Nephron (organoid): ENCODE measurements around the gene SDK2.

Source experiments
- H3K27ac Mint-ChIP-seq, 3 experiments: 2 replicates each; pipeline ENCODE4 v1.8.0; 2020; ENCODE audit warnings: mixed read lengths in 3 of 3, mild to moderate bottlenecking in 2 of 3, moderate library complexity in 1 of 3
- H3K27me3 Mint-ChIP-seq: 2 replicates; pipeline ENCODE4 v1.8.0; 2021; ENCODE audit warnings: low read depth, mild to moderate bottlenecking, moderate library complexity, mixed read lengths
- H3K36me3 Mint-ChIP-seq: 2 replicates; pipeline ENCODE4 v1.8.0; 2020; ENCODE audit warnings: low read depth, mixed read lengths
- H3K4me1 Mint-ChIP-seq: 2 replicates; pipeline ENCODE4 v1.8.0; 2020; ENCODE audit warnings: mixed read lengths
- H3K4me3 Mint-ChIP-seq, 3 experiments: 2 replicates each; pipeline ENCODE4 v1.8.0; 2020; ENCODE audit warnings: mild to moderate bottlenecking in 3 of 3, mixed read lengths in 3 of 3, moderate library complexity in 2 of 3
- H3K9me3 Mint-ChIP-seq: 2 replicates; pipeline ENCODE4 v1.8.0; 2020; ENCODE audit warnings: mixed read lengths
- CTCF ChIP-seq, 3 experiments: fragments of 200-600 bp; sonication (generic); IDR thresholded peaks; one replicate each; pipeline ENCODE4 v1.5.0; 2021; ENCODE audit warnings: antibody characterized with exemption in 3 of 3; ENCODE audit not compliant: unreplicated experiment in 3 of 3

Gene SDK2

DNA sequence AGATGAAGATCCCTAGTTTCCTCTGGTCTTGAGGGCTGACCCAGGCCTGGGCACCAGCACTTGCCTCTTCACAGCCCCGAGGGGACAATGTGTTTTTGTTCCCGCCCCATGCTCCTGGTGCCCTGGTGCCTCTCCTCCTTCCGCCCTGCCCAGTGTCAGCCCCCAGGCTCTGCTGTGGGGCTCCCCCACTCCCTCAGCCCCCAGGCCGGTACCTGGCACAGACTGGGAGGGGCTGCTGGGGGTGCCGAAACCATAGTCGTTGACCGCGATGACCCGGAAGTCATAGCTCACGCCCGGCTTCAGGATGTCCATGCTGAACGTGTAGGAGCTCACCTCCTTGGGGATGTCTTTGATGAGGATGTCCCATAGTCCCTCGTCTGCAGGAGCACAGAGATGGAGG, 292.0 kb downstream of the SDK2 start:
- Mint-ChIP-seq H3K27me3 (no peaks in the 10 kb centered on the region), H3K4me1 (peaks cover 35% of the 10 kb centered on the region), H3K27ac (peak overlapping the region in 1 of 3 experiments; percentile 100), H3K4me3 (no peak overlapping the region), H3K9me3 (no peaks in the 10 kb centered on the region), H3K36me3 (peaks cover 19% of the 10 kb centered on the region)
- no peak for TF ChIP-seq CTCF (IDR thresholded peaks at IDR 0.05; ENCODE audit: unreplicated experiment in 3 of 3)

DNA sequence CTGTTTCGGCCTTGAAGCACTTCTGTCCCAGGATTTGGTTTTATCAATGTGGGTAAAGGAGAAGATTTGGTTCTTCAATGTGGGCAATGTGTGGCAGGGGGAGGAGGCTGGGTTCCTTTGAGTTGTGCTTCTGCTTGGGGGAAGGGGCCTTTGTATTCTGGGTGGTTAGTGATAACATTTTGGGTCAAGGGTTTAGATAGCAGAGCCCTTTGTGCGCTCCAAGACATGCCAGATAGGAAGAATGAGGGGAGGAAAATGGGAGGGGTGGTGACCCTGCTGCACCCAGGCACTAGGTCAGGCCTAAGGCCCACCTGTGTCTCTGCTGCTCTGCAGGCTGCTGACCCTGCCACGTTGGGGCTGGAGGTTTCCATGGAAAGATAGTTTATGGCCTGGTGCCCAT, 292.5 kb downstream of the SDK2 start:
- Mint-ChIP-seq H3K4me3 (no peak overlapping the region), H3K4me1 (peaks cover 35% of the 10 kb centered on the region), H3K36me3 (peaks cover 19% of the 10 kb centered on the region), H3K27me3 (no peaks in the 10 kb centered on the region), H3K27ac (peak overlapping the region in 2 of 3 experiments; percentile 48 to 100), H3K9me3 (no peaks in the 10 kb centered on the region)
- TF ChIP-seq CTCF (IDR thresholded peaks at IDR 0.05; ENCODE audit: unreplicated experiment in 3 of 3) = no peak

- no peak for TF ChIP-seq CTCF (IDR thresholded peaks at IDR 0.05; ENCODE audit: unreplicated experiment in 3 of 3)
- Mint-ChIP-seq H3K9me3 (no peaks in the 10 kb centered on the region), H3K36me3 (peaks cover 19% of the 10 kb centered on the region), H3K27ac (peak overlapping the region in 2 of 3 experiments; percentile 87 to 100), H3K4me1 (peaks cover 43% of the 10 kb centered on the region), H3K27me3 (no peaks in the 10 kb centered on the region), H3K4me3 (no peak overlapping the region)
Measured at GRCh38 chr17:73350864-73351263, 293.4 kb downstream of the SDK2 start.

DNA sequence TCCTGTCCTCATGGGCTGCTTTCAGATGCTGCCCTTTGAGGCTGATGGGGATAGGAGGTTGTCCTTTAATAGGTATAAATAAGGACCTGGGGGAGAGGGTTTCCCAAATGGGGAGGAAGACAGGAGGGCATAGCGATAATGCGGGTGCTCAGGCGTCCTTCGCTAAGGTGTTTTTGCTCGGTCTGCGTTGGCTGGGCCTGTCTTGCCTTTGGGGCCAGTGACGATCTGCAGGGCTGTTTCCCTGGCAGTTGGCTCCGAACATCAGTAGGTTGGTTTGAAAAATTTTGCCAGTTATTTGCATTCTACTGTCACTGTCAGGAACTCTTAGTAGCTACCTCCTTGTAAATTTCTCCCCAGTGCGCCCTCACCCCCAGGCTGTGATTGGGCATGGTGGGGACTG, 294.6 kb downstream of the SDK2 start:
- Mint-ChIP-seq H3K4me1 (peaks cover 51% of the 10 kb centered on the region), H3K36me3 (peaks cover 19% of the 10 kb centered on the region), H3K4me3 (peak overlapping the region in 1 of 3 experiments; percentile 44), H3K9me3 (no peaks in the 10 kb centered on the region), H3K27me3 (no peaks in the 10 kb centered on the region), H3K27ac (peak overlapping the region; percentile 96 to 100 (median 100))
- no peak for TF ChIP-seq CTCF (IDR thresholded peaks at IDR 0.05; ENCODE audit: unreplicated experiment in 3 of 3)

- no peaks in the 10 kb centered on the region for H3K27me3 Mint-ChIP-seq
Measured at GRCh38 chr17:73349138-73349537, 295.1 kb downstream of the SDK2 start.

More at GRCh38 chr17:73349138-73349537, 295.1 kb downstream of the SDK2 start:
- Mint-ChIP-seq H3K36me3 (peaks cover 19% of the 10 kb centered on the region), H3K9me3 (no peaks in the 10 kb centered on the region), H3K27ac (peak overlapping the region; percentile 96 to 100 (median 100)), H3K4me1 (peaks cover 56% of the 10 kb centered on the region), H3K4me3 (peak overlapping the region; percentile 14 to 58 (median 44))
- TF ChIP-seq CTCF (IDR thresholded peaks at IDR 0.05; ENCODE audit: unreplicated experiment in 3 of 3) = no peak
